HepG2 (cell line): ENCODE data around the gene NRAS. TPM values are rescaled to one million over a fixed set of nuclear protein-coding genes. Genes with fewer than 3 reads are reported as not detected.

Experiments
- ATAC-seq: fragments of 200-7000 bp; cut with Tn5 transposase; 3 replicates; pipeline ENCODE4 v1.9.1; 2020; ENCODE audit warnings: mild to moderate bottlenecking, moderate library complexity
- BruUV-seq: library from RNA; stranded (reverse); fragments of 400-500 nt; replicated peaks from 2 replicates; lab custom pipeline; 2021; lab: Mats Ljungman, UMichigan
- CTCF ChIA-PET: fragments of 300-600 bp; formaldehyde crosslinking; extraction: SDS; loops from one replicate; lab custom pipeline; 2021; ENCODE audit warnings: low total read pairs, inconsistent platforms, low intra/inter-chr PET ratio; lab: Yijun Ruan, JAX
- POLR2A ChIA-PET: fragments of 350-600 bp; sonication (Branson Sonifier 250); formaldehyde crosslinking; loops from one replicate; lab custom pipeline; 2020; ENCODE audit warnings: antibody characterized with exemption, inconsistent platforms; lab: Yijun Ruan, JAX
- DNase-seq: peaks from one replicate; pipeline ENCODE4 v3.0.0-alpha.2; 2015; ENCODE audit warnings: low spot score
- FAIRE-seq: peaks from 3 replicates; lab custom pipeline; 2011; peaks lifted over from hg19 to GRCh38; lab: Jason Lieb, UNC
- H2AFZ ChIP-seq: one replicate; pipeline ENCODE4 v1.6.1; 2011; ENCODE audit warnings: low read length, inconsistent platforms
- H3K27ac ChIP-seq: fragments of 300-600 bp; 3 replicates; pipeline ENCODE4 v1.8.0; 2011; ENCODE audit warnings: mixed run types, mild to moderate bottlenecking, mixed read lengths, low read length, inconsistent platforms; ENCODE audit not compliant: insufficient read depth; ENCODE audit errors: extremely low read length
- H3K27me3 ChIP-seq, 2 experiments: fragments of 200-600 bp in 1 of 2; 2 replicates in 1 of 2; 3 replicates in 1 of 2; pipeline versions ENCODE4 v1.6.0 to v1.8.0; 2011; ENCODE audit warnings: low read length in 2 of 2, mild to moderate bottlenecking in 2 of 2, moderate library complexity in 2 of 2, inconsistent platforms in 1 of 2; ENCODE audit not compliant: insufficient read depth in 2 of 2, control insufficient read depth in 1 of 2
- H3K36me3 ChIP-seq, 2 experiments: fragments of 200-600 bp in 1 of 2; replicated peaks in 1 of 2; 2 replicates in 1 of 2; 3 replicates in 1 of 2; pipeline versions ENCODE4 v1.5.1 to v1.8.0; 2011; ENCODE audit warnings: low read length in 2 of 2, inconsistent platforms in 1 of 2; ENCODE audit not compliant: insufficient read depth in 2 of 2, control insufficient read depth in 1 of 2
- H3K4me1 ChIP-seq: 2 replicates; pipeline ENCODE4 v1.5.1; 2012; ENCODE audit warnings: low read length, inconsistent platforms; ENCODE audit not compliant: insufficient read depth
- H3K4me2 ChIP-seq: 2 replicates; pipeline ENCODE4 v1.6.0; 2011; ENCODE audit warnings: low read depth, low read length, inconsistent platforms
- H3K4me3 ChIP-seq, 3 experiments: fragments of 200-600 bp in 1 of 3; sonication (generic), shearing (Covaris generic) in 1 of 3; replicated peaks in 1 of 3; 2 replicates each; pipeline ENCODE4 v1.5.1; 2011 to 2016; ENCODE audit warnings: low read length in 3 of 3, inconsistent platforms in 2 of 3, low read depth in 2 of 3, mild to moderate bottlenecking in 2 of 3, control low read depth in 1 of 3, mixed read lengths in 1 of 3; ENCODE audit not compliant: insufficient read depth in 1 of 3
- H3K79me2 ChIP-seq: one replicate; pipeline ENCODE4 v1.6.1; 2011; ENCODE audit warnings: low read length, inconsistent platforms; ENCODE audit not compliant: insufficient read depth
- H3K9ac ChIP-seq: 2 replicates; pipeline ENCODE4 v1.6.0; 2011; ENCODE audit warnings: mild to moderate bottlenecking, low read depth, low read length, inconsistent platforms; ENCODE audit not compliant: insufficient read depth
- H3K9me3 ChIP-seq: 2 replicates; pipeline ENCODE4 v1.5.1; 2012; ENCODE audit warnings: mild to moderate bottlenecking, low read length
- H4K20me1 ChIP-seq: 2 replicates; pipeline ENCODE4 v1.6.0; 2011; ENCODE audit warnings: inconsistent platforms, mild to moderate bottlenecking, low read length, moderate library complexity; ENCODE audit not compliant: insufficient read depth
- CAMTA2 ChIP-seq: sonication (generic); formaldehyde crosslinking; IDR thresholded peaks from 2 replicates; pipeline ENCODE4 v1.4.0; 2020; ENCODE audit warnings: mild to moderate bottlenecking, missing genetic modification reagents, borderline replicate concordance
- CEBPG ChIP-seq: IDR thresholded peaks from 2 replicates; pipeline ENCODE4 v1.6.1; 2016
- HDAC1 ChIP-seq: sonication (generic); formaldehyde crosslinking; IDR thresholded peaks from 2 replicates; pipeline ENCODE4 v1.5.1; 2020; ENCODE audit warnings: mild to moderate bottlenecking, missing genetic modification reagents
- KDM3A ChIP-seq: IDR thresholded peaks from 2 replicates; pipeline ENCODE4 v1.6.1; 2018; ENCODE audit warnings: low read depth, missing compliant biosample characterization
- KLF12 ChIP-seq: sonication (generic); formaldehyde crosslinking; IDR thresholded peaks from 2 replicates; pipeline ENCODE4 v1.4.0; 2020; ENCODE audit warnings: missing genetic modification reagents, borderline replicate concordance
- LCORL ChIP-seq, 2 experiments: fragments of 450-650 bp in 1 of 2; sonication (generic) in 1 of 2; formaldehyde crosslinking in 1 of 2; IDR thresholded peaks; 2 replicates each; pipeline versions ENCODE4 v1.5.0 to v1.6.1; 2017 to 2020; ENCODE audit warnings: antibody characterized with exemption in 1 of 2, missing genetic modification reagents in 1 of 2
- MEF2D ChIP-seq: sonication (generic); formaldehyde crosslinking; IDR thresholded peaks from 2 replicates; pipeline ENCODE4 v1.5.1; 2020; ENCODE audit warnings: mild to moderate bottlenecking, missing genetic modification reagents
- NFATC3 ChIP-seq: sonication (generic); formaldehyde crosslinking; IDR thresholded peaks from 2 replicates; pipeline ENCODE4 v1.5.1; 2020; ENCODE audit warnings: mild to moderate bottlenecking, missing genetic modification reagents
- PHB2 ChIP-seq: fragments of 450-650 bp; IDR thresholded peaks from 2 replicates; pipeline ENCODE4 v1.6.1; 2018; ENCODE audit not compliant: partially characterized antibody
- SKI ChIP-seq: fragments of 450-650 bp; IDR thresholded peaks from one replicate; pipeline ENCODE4 v1.6.1; 2018; ENCODE audit warnings: mild to moderate bottlenecking; ENCODE audit not compliant: partially characterized antibody
- SNAI1 ChIP-seq: sonication (generic); formaldehyde crosslinking; IDR thresholded peaks from 2 replicates; pipeline ENCODE4 v1.5.0; 2020; ENCODE audit warnings: mild to moderate bottlenecking, missing genetic modification reagents, borderline replicate concordance
- TBX2 ChIP-seq: sonication (generic); formaldehyde crosslinking; IDR thresholded peaks from 2 replicates; pipeline ENCODE4 v1.5.0; 2020; ENCODE audit warnings: missing genetic modification reagents, mild to moderate bottlenecking, borderline replicate concordance
- TCF7 ChIP-seq: sonication (generic); IDR thresholded peaks from 2 replicates; pipeline ENCODE4 v1.6.1; 2016; ENCODE audit warnings: antibody characterized with exemption, low read depth
- ZBTB20 ChIP-seq: sonication (generic); formaldehyde crosslinking; IDR thresholded peaks from 2 replicates; pipeline ENCODE4 v1.8.1; 2023; ENCODE audit warnings: missing genetic modification reagents, low read depth, mild to moderate bottlenecking, borderline replicate concordance
- ZFX ChIP-seq: sonication (generic); formaldehyde crosslinking; IDR thresholded peaks from 2 replicates; pipeline ENCODE4 v1.4.0; 2020; ENCODE audit warnings: mild to moderate bottlenecking, low read depth, missing genetic modification reagents, moderate library complexity
- ZNF550 ChIP-seq: sonication (generic); formaldehyde crosslinking; IDR thresholded peaks from 2 replicates; pipeline ENCODE4 v1.4.0; 2020; ENCODE audit warnings: mild to moderate bottlenecking, missing genetic modification reagents, borderline replicate concordance
- ZNF704 ChIP-seq: sonication (generic); formaldehyde crosslinking; IDR thresholded peaks from 2 replicates; pipeline ENCODE4 v1.8.1; 2023; ENCODE audit warnings: mild to moderate bottlenecking, inconsistent platforms, moderate library complexity, missing genetic modification reagents, borderline replicate concordance
- ZNF749 ChIP-seq: sonication (generic); formaldehyde crosslinking; IDR thresholded peaks from 2 replicates; pipeline ENCODE4 v1.8.0; 2022; ENCODE audit warnings: mild to moderate bottlenecking, missing genetic modification reagents, moderate library complexity, borderline replicate concordance
- ZNF839 ChIP-seq: sonication (generic); formaldehyde crosslinking; IDR thresholded peaks from 2 replicates; pipeline ENCODE4 v1.4.0; 2020; ENCODE audit warnings: missing genetic modification reagents, mild to moderate bottlenecking, borderline replicate concordance
- ZNF879 ChIP-seq: sonication (generic); formaldehyde crosslinking; IDR thresholded peaks from 2 replicates; pipeline ENCODE4 v1.8.1; 2023; ENCODE audit warnings: missing genetic modification reagents
- WGBS: methylation state at CpG from one replicate; pipeline ENCODE4 v1.1.6; 2017; ENCODE audit warnings: low lambda C conversion rate; 5-methylcytosine and 5-hydroxymethylcytosine counted together
- in situ Hi-C: cut with HindIII; loops from 2 replicates; pipeline ENCODE4 v1.10.0; 2017; ENCODE audit warnings: low pct_unique_long_range_greater_than_20kb; ENCODE audit not compliant: extremely low pct_ligation_motif_present
- intact Hi-C: fragments of 100-400 bp; cut with micrococcal nuclease; formaldehyde crosslinking; loops from one replicate; pipeline ENCODE4 v1.10.0; 2022; ENCODE audit not compliant: unreplicated experiment
- polyA plus RNA-seq, 8 experiments: library from polyadenylated mRNA; depleted of rRNA in 3 of 8; stranded (reverse) in 7 of 8; unstranded in 1 of 8; fragments of >200 nt; fragmentation: Illumina TruSeq in 4 of 8; extraction: Trizol in 4 of 8; gene quantifications; 2 replicates each; pipeline versions ENCODE4 v1.2.1 to v1.2.3, GENCODE V29; 2011 to 2016; ENCODE audit warnings: low read depth in 4 of 8, missing spikeins in 1 of 8, mixed read lengths in 1 of 8; ENCODE audit not compliant: insufficient read depth in 1 of 8
- total RNA-seq, 5 experiments: library from RNA; depleted of rRNA; stranded (reverse); fragments of >200 nt; fragmentation: Illumina TruSeq; extraction: Trizol; gene quantifications; 2 replicates each; pipeline ENCODE4 v1.2.3, GENCODE V29; 2016; ENCODE audit warnings: low read depth in 1 of 5

Gene NRAS
- total and polyA plus RNA-seq, 2 of the 13 experiments (the other 11 are each of a cell fraction or from before 2014, with no cell fraction given), result 38.6 to 58.8 TPM

GRCh38 chr1:114723915-114724314 lies 7.3 kb upstream of the NRAS start:
- Histone ChIP-seq H3K9ac (no peak overlapping the region), H2AFZ (no peak overlapping the region), H3K4me1 (peaks cover 22% of the 10 kb centered on the region), H4K20me1 (no peaks in the 10 kb centered on the region; the same call in 1 of the 2 replicates), H3K4me2 (no peak overlapping the region), H3K36me3 (peaks cover 20 to 91% of the 10 kb centered on the region in 2 experiments)
- no peak for FAIRE-seq
- no peak for ATAC-seq
- WGBS, result 100% methylated on average over 1 of the region's 1 CpG
- POLR2A ChIA-PET, result no interaction called here
- CTCF ChIA-PET, result no interaction called here
- TF ChIP-seq SNAI1 (no peak), NFATC3 (CRISPR knock-in tag) (no peak), ZBTB20 (CRISPR knock-in tag) (no peak), MEF2D (no peak)
- TF ChIP-seq, all 625 proteins: peak for 0
- no TSS peak for BruUV-seq
- Histone ChIP-seq H3K27ac (no peak overlapping the region), H3K4me3 (no peak overlapping the region), H3K27me3 (no peaks in the 10 kb centered on the region), H3K9me3 (no peaks in the 10 kb centered on the region), H3K79me2 (no peaks in the 10 kb centered on the region)
- intact Hi-C loops (loop anchor here (5.0 kb wide), 1 partner anchor 272 kb away; no protein-coding TSS in a partner anchor), in situ Hi-C loops (no loop called here)
- DNase-seq, result no peak

DNA sequence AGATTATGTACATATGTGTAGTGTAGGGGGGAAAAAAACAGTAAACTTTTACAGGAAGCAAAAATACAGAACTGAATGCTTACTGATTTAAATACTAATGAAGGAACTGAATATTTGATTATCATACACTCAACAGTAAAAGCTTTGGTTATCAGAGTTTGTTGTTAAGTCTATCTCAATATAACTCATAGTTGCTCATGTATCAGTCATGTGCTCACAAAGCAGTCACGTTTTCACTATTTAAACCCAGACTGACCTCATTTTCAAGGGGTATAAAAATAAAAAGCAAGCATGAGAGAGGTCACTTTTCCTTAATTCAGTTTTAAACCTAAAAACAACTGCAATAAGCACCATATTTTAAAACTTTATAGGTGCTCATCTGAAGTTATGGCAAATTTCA lies 6.9 kb upstream of the NRAS start:
- TF ChIP-seq CEBPG (CRISPR knock-in tag) (no peak), ZFX (no peak), ZNF839 (no peak), HDAC1 (no peak), PHB2 (no peak), ZNF550 (CRISPR knock-in tag) (no peak), KLF12 (CRISPR knock-in tag) (no peak), CAMTA2 (CRISPR knock-in tag) (no peak), TCF7 (no peak), SKI (no peak), ZNF704 (no peak), TBX2 (no peak), LCORL (IDR thresholded peaks at IDR 0.05) (no peak), LCORL (CRISPR knock-in tag; IDR thresholded peaks at IDR 0.05) (no peak), ZNF749 (no peak), KDM3A (CRISPR knock-in tag) (no peak), ZNF879 (no peak)
- no peaks in the 10 kb centered on the region for H3K79me2 ChIP-seq
- no peak overlapping the region for H3K4me2 ChIP-seq
- no peaks in the 10 kb centered on the region for H3K9me3 ChIP-seq
- H2AFZ ChIP-seq, result no peak overlapping the region
- H3K36me3 ChIP-seq, result peaks cover 22 to 92% of the 10 kb centered on the region in 2 experiments
- H3K27me3 ChIP-seq, result no peaks in the 10 kb centered on the region
- no peak for DNase-seq
- in situ Hi-C loops (no loop called here), intact Hi-C loops (loop anchor here (5.0 kb wide), 1 partner anchor 271 kb away; no protein-coding TSS in a partner anchor)
- H3K27ac ChIP-seq, result no peak overlapping the region
- FAIRE-seq, result no peak
- H3K4me1 ChIP-seq, result peaks cover 22% of the 10 kb centered on the region
- H3K4me3 ChIP-seq, result no peak overlapping the region
- H4K20me1 ChIP-seq, result no peaks in the 10 kb centered on the region; the same call in 1 of the 2 replicates
- POLR2A ChIA-PET, result no interaction called here
- no TSS peak for BruUV-seq
- H3K9ac ChIP-seq, result no peak overlapping the region
- WGBS, result 0% methylated on average over 1 of the region's 1 CpG
- no peak for ATAC-seq
- CTCF ChIA-PET, result no interaction called here
